Heart left ventricle (tissue), 13 donors: Measurements from ENCODE around the gene TRPM3.

ENCODE experiments used
- POLR2A ChIP-seq, 2 donors: fragments of 450-650 bp; IDR thresholded peaks; one replicate each; pipeline ENCODE4 v1.6.1; 2017; ENCODE audit warnings: antibody characterized with exemption in 2 of 2, mild to moderate bottlenecking in 2 of 2, moderate library complexity in 2 of 2
- TF ChIP-seq, protein P1 (sequence below), 12 donors: fragments of 200-600 bp; sonication (generic) in 4 of 12; IDR thresholded peaks; one replicate each; pipeline versions ENCODE4 v1.5.0 to v1.8.0; 2018 to 2022; ENCODE audit warnings: antibody characterized with exemption in 12 of 12, mild to moderate bottlenecking in 5 of 12
- donor health status: ischemic (EF 13 %, LVEDD 7.1; RV severe dilation, severe dysfunction).
- donor health status: DM: no; HTN: yes; CAD: no.
- donor health status: DM: no; HTN: no; CAD: no.
- donor health status: ischemic (EF 25% LVEDD 6.9; RV normal size, moderate dysfunction).
- donor health status: ischemic (EF 25% LVEDD 5.7; RV mildly dilated, moderate dysfunction).
- donor health status: ischemic (EF 35%, LVEDD 5.7; RV mildly dilated, moderate dysfunction).
- donor health status: nonischemic (EF 11% LVEDD 7.7; RV severe dilation, severe dysfunction).
- donor health status: DM: yes; HTN: yes; CAD: no.
- donor health status: PGD.
- donor health status: ischemic (EF 29% LVEDD 5.4; RV normal size, mild dysfunction).
- donor health status: nonischemic (EF 23%, LVEDD 6.1; RV moderate dilation, normal function).

DNA sequence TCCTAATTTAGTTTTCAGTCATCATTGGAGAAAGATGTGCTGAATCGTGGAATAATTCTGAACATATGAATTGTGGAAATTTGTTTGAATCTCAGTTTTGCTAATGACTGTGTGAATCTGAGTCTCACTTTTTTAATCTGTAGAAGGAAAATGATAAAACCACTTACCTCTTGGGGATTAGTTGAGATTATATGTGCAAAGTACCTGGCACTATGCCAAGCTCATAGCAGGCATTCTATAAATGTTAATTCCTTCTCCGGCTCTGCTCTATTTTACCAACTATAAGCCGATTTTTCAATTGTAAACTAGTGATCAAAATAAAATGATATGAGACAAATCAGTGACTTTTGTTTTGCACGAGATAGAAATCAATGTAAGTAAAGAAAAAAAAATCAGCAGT lies 290.8 kb downstream of the TRPM3 start:
- TF ChIP-seq, protein P1, sequence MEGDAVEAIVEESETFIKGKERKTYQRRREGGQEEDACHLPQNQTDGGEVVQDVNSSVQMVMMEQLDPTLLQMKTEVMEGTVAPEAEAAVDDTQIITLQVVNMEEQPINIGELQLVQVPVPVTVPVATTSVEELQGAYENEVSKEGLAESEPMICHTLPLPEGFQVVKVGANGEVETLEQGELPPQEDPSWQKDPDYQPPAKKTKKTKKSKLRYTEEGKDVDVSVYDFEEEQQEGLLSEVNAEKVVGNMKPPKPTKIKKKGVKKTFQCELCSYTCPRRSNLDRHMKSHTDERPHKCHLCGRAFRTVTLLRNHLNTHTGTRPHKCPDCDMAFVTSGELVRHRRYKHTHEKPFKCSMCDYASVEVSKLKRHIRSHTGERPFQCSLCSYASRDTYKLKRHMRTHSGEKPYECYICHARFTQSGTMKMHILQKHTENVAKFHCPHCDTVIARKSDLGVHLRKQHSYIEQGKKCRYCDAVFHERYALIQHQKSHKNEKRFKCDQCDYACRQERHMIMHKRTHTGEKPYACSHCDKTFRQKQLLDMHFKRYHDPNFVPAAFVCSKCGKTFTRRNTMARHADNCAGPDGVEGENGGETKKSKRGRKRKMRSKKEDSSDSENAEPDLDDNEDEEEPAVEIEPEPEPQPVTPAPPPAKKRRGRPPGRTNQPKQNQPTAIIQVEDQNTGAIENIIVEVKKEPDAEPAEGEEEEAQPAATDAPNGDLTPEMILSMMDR (IDR thresholded peaks at IDR 0.05) = no peak
- TF ChIP-seq POLR2A (IDR thresholded peaks at IDR 0.05) = no peak
